CD4-positive, alpha-beta memory T cell (primary cell): ENCODE data around the gene RNF167. TPM values are rescaled to one million over a fixed set of nuclear protein-coding genes. Genes with fewer than 3 reads are reported as not detected.

Experiments
- CTCF ChIA-PET: fragments of 350-600 bp; sonication (Branson Sonifier 250); formaldehyde crosslinking; loops from one replicate; lab custom pipeline; 2021; ENCODE audit warnings: inconsistent platforms; ENCODE audit not compliant: partially characterized antibody; lab: Charles Lee
- POLR2A ChIA-PET: fragments of 350-600 bp; sonication (Branson Sonifier 250); formaldehyde crosslinking; loops from one replicate; lab custom pipeline; 2021; ENCODE audit not compliant: partially characterized antibody; lab: Charles Lee
- DNase-seq, 5 donors: peaks; one replicate each; pipeline versions ENCODE4 v3.0.0 to v3.0.0-alpha.2; 2020 to 2022; ENCODE audit warnings: mixed read lengths in 1 of 5
- H3K27ac ChIP-seq: one replicate; pipeline ENCODE4 v1.7.0; 2013; ENCODE audit warnings: low read depth, low read length
- H3K27me3 ChIP-seq: 2 replicates; pipeline ENCODE4 v1.7.0; 2013; ENCODE audit warnings: mild to moderate bottlenecking, low read length, moderate library complexity; ENCODE audit not compliant: insufficient read depth
- H3K36me3 ChIP-seq: 2 replicates; pipeline ENCODE4 v1.7.0; 2013; ENCODE audit warnings: mild to moderate bottlenecking, low read length, moderate library complexity; ENCODE audit not compliant: insufficient read depth
- H3K4me1 ChIP-seq: 2 replicates; pipeline ENCODE4 v1.7.0; 2013; ENCODE audit warnings: mild to moderate bottlenecking, low read length, moderate library complexity; ENCODE audit not compliant: insufficient read depth
- H3K4me3 ChIP-seq, 2 donors: one replicate each; pipeline ENCODE4 v1.7.0; 2013; ENCODE audit warnings: low read length in 2 of 2, mild to moderate bottlenecking in 1 of 2
- H3K9me3 ChIP-seq, 2 donors: one replicate each; pipeline ENCODE4 v1.7.0; 2013; ENCODE audit warnings: low read length in 2 of 2, control low read depth in 1 of 2; ENCODE audit not compliant: control insufficient read depth in 1 of 2
- H3K27ac Mint-ChIP-seq, 7 donors: one replicate each; pipeline ENCODE4 v1.8.0; 2020 to 2021; ENCODE audit warnings: mixed read lengths in 7 of 7, mild to moderate bottlenecking in 6 of 7, inconsistent platforms in 3 of 7, moderate library complexity in 3 of 7
- H3K27me3 Mint-ChIP-seq, 2 donors: one replicate each; pipeline ENCODE4 v1.8.0; 2020 to 2021; ENCODE audit warnings: mixed read lengths in 2 of 2
- H3K36me3 Mint-ChIP-seq, 2 donors: one replicate each; pipeline ENCODE4 v1.8.0; 2020 to 2021; ENCODE audit warnings: mixed read lengths in 2 of 2, inconsistent platforms in 1 of 2, mild to moderate bottlenecking in 1 of 2
- H3K4me1 Mint-ChIP-seq, 4 donors: one replicate each; pipeline ENCODE4 v1.8.0; 2020 to 2021; ENCODE audit warnings: mixed read lengths in 4 of 4, mild to moderate bottlenecking in 1 of 4
- H3K4me3 Mint-ChIP-seq, 8 donors: one replicate each; pipeline ENCODE4 v1.8.0; 2020 to 2021; ENCODE audit warnings: mixed read lengths in 8 of 8, mild to moderate bottlenecking in 7 of 8, moderate library complexity in 6 of 8, inconsistent platforms in 3 of 8
- H3K9me3 Mint-ChIP-seq, 8 donors: one replicate each; pipeline ENCODE4 v1.8.0; 2020 to 2021; ENCODE audit warnings: mixed read lengths in 8 of 8, mild to moderate bottlenecking in 5 of 8, inconsistent platforms in 3 of 8, moderate library complexity in 1 of 8
- intact Hi-C: fragments of 100-400 bp; cut with micrococcal nuclease; formaldehyde crosslinking; loops from one replicate; pipeline ENCODE4 v1.15.1; 2023
- polyA plus RNA-seq, 2 donors: library from polyadenylated mRNA; unstranded; fragments of 300-500 nt; fragmentation: Illumina TruSeq; gene quantifications; one replicate each; pipeline ENCODE4 v1.2.3, GENCODE V29; 2021
- total RNA-seq, 2 experiments: library from RNA; stranded (reverse); gene quantifications; one replicate each; pipeline ENCODE4 v1.2.3, GENCODE V29; 2021

Gene RNF167
- total and polyA plus RNA-seq, 4 experiments from 2014 or later: 52.4 to 172 (median 108) TPM

- no peak overlapping the region for H3K4me3 ChIP-seq
- H3K4me3 Mint-ChIP-seq: no peak overlapping the region
- no peaks in the 10 kb centered on the region for H3K9me3 ChIP-seq
- H3K4me1 ChIP-seq: peaks cover 13% of the 10 kb centered on the region
- peaks cover 12 to 32% (median 23%) of the 10 kb centered on the region in 4 donors for H3K4me1 Mint-ChIP-seq
- peaks cover 53% of the 10 kb centered on the region for H3K36me3 ChIP-seq
- H3K27me3 ChIP-seq: no peaks in the 10 kb centered on the region
- no peak overlapping the region for H3K27ac Mint-ChIP-seq
- no peaks in the 10 kb centered on the region for H3K27me3 Mint-ChIP-seq
- peaks cover 49 to 71% of the 10 kb centered on the region in 2 donors for H3K36me3 Mint-ChIP-seq
- intact Hi-C loops: no loop called here
- no peak overlapping the region for H3K27ac ChIP-seq
- ChIA-PET CTCF (interaction anchor here (1.1 to 4.5 kb wide), 7 partner anchors 9 to 84 kb away, joined by 3 to 72 read pairs (median 11); partner anchors contain the start of genes CAMTA2 and SPAG7), POLR2A (interaction anchor here (1.8 to 27.9 kb wide), 3 partner anchors 11 to 33 kb away, joined by 6 to 973 read pairs (median 35); partner anchors contain the start of genes ENO3, INCA1, KIF1C and PFN1)
- DNase-seq: no peak
- no peaks in the 10 kb centered on the region for H3K9me3 Mint-ChIP-seq
Observed at GRCh38 chr17:4978726-4979125, 38.7 kb downstream of the RNF167 start.

GRCh38 chr17:4980644-4981216 is 40.7 kb downstream of the RNF167 start:
- CTCF ChIA-PET: interaction anchor here (0.7 to 4.5 kb wide), 19 partner anchors 9 to 92 kb away, joined by 3 to 72 read pairs (median 4); partner anchors contain the start of genes INCA1, RNF167, SLC25A11 and SPAG7
- Histone ChIP-seq H3K9me3 (no peaks in the 10 kb centered on the region), H3K4me1 (peaks cover 15% of the 10 kb centered on the region), H3K4me3 (no peak overlapping the region), H3K36me3 (peaks cover 43% of the 10 kb centered on the region), H3K27ac (no peak overlapping the region), H3K27me3 (no peaks in the 10 kb centered on the region)
- Mint-ChIP-seq H3K4me3 (peak overlapping the region in 5 of 8 donors; percentile 8 to 65 (median 22)), H3K27me3 (no peaks in the 10 kb centered on the region), H3K36me3 (peaks cover 38 to 61% of the 10 kb centered on the region in 2 donors), H3K4me1 (peaks cover 17 to 36% (median 22%) of the 10 kb centered on the region in 4 donors), H3K9me3 (no peaks in the 10 kb centered on the region), H3K27ac (peak overlapping the region; percentile 34 to 94 (median 80))
- intact Hi-C loops: loop anchor here (1.0 kb wide), 4 partner anchors 13 to 82 kb away; partner anchors contain the start of gene SPAG7
- DNase-seq: peak; percentile 62 to 73 (median 67)
- POLR2A ChIA-PET: interaction anchor here (0.6 to 27.9 kb wide), 11 partner anchors 11 to 81 kb away, joined by 3 to 973 read pairs (median 7); partner anchors contain the start of genes ENO3, INCA1, KIF1C and PFN1

- POLR2A ChIA-PET: interaction anchor here (1.3 to 1.4 kb wide), 2 partner anchors 11 to 15 kb away, joined by 3 to 5 read pairs; partner anchors contain the start of genes INCA1 and KIF1C
- Histone ChIP-seq H3K36me3 (peaks cover 36% of the 10 kb centered on the region), H3K27me3 (no peaks in the 10 kb centered on the region), H3K4me1 (peaks cover 25% of the 10 kb centered on the region), H3K27ac (no peak overlapping the region), H3K9me3 (no peaks in the 10 kb centered on the region), H3K4me3 (no peak overlapping the region)
- Mint-ChIP-seq H3K27me3 (no peaks in the 10 kb centered on the region), H3K4me1 (peaks cover 23 to 49% (median 31%) of the 10 kb centered on the region in 4 donors), H3K9me3 (no peaks in the 10 kb centered on the region), H3K4me3 (no peak overlapping the region), H3K36me3 (peaks cover 30 to 64% of the 10 kb centered on the region in 2 donors), H3K27ac (peak overlapping the region in 2 of 7 donors; percentile 30 to 60)
- intact Hi-C loops: no loop called here
- no peak for DNase-seq
- CTCF ChIA-PET: interaction anchor here (1.2 to 3.8 kb wide), 3 partner anchors 15 to 79 kb away, joined by 3 to 15 read pairs (median 4); partner anchors contain the start of gene SPAG7
Observed at GRCh38 chr17:4982305-4982704, 42.2 kb downstream of the RNF167 start.

GRCh38 chr17:4986403-4986802 is 46.3 kb downstream of the RNF167 start:
- H3K9me3 Mint-ChIP-seq: no peaks in the 10 kb centered on the region
- peak overlapping the region; percentile 84 to 96 (median 94) for H3K27ac Mint-ChIP-seq
- peak overlapping the region; percentile 74 to 95 for H3K4me3 ChIP-seq
- peak overlapping the region; percentile 85 for H3K27ac ChIP-seq
- H3K36me3 ChIP-seq: peaks cover 15% of the 10 kb centered on the region
- no peaks in the 10 kb centered on the region for H3K9me3 ChIP-seq
- intact Hi-C loops: loop anchor here (2.0 kb wide), 1 partner anchor 46 kb away; the partner anchor contains the start of genes RNF167 and SLC25A11
- H3K4me1 ChIP-seq: peaks cover 29% of the 10 kb centered on the region
- H3K4me1 Mint-ChIP-seq: peaks cover 28 to 65% (median 39%) of the 10 kb centered on the region in 4 donors
- peaks cover 13 to 35% of the 10 kb centered on the region in 2 donors for H3K36me3 Mint-ChIP-seq
- CTCF ChIA-PET: interaction anchor here (0.7 to 5.2 kb wide), 12 partner anchors 11 to 421 kb away, joined by 3 to 41 read pairs (median 8); partner anchors contain the start of genes INCA1, KIF1C, RNF167 and SLC25A11
- POLR2A ChIA-PET: interaction anchor here (0.5 to 7.0 kb wide), 18 partner anchors 9 to 283 kb away, joined by 3 to 79 read pairs (median 6); partner anchors contain the start of genes C17orf107, CHRNE, INCA1 and KIF1C
- DNase-seq: no peak
- no peaks in the 10 kb centered on the region for H3K27me3 ChIP-seq
- no peaks in the 10 kb centered on the region for H3K27me3 Mint-ChIP-seq
- peak overlapping the region; percentile 86 to 95 (median 93) for H3K4me3 Mint-ChIP-seq

GRCh38 chr17:4986951-4987766 is 47.1 kb downstream of the RNF167 start, which contains the start of gene CAMTA2:
Gene CAMTA2, minus strand, starts transcription at chr17:4987675. Its CDS starts 1,453 bp downstream, at chr17:4986222.
- Histone ChIP-seq H3K9me3 (no peaks in the 10 kb centered on the region), H3K36me3 (peaks cover 8% of the 10 kb centered on the region), H3K27ac (peak within 1 kb of the TSS; percentile 85), H3K27me3 (no peaks in the 10 kb centered on the region), H3K4me1 (peaks cover 29% of the 10 kb centered on the region), H3K4me3 (peak within 1 kb of the TSS; percentile 74 to 95)
- no peaks in the 10 kb centered on the region for H3K27me3 Mint-ChIP-seq
- H3K27ac Mint-ChIP-seq: peak within 1 kb of the TSS; percentile 94 to 98 (median 96)
- peak within 1 kb of the TSS; percentile 92 to 95 (median 93) for H3K4me3 Mint-ChIP-seq
- H3K4me1 Mint-ChIP-seq: peaks cover 29 to 64% (median 37%) of the 10 kb centered on the region in 4 donors
- ChIA-PET CTCF (interaction anchor here (0.7 to 5.2 kb wide), 19 partner anchors 8 to 422 kb away, joined by 3 to 41 read pairs (median 5); partner anchors contain the start of genes INCA1, KIF1C, RNF167 and SLC25A11), POLR2A (interaction anchor here (0.7 to 7.0 kb wide), 21 partner anchors 8 to 284 kb away, joined by 3 to 79 read pairs (median 6); partner anchors contain the start of genes C17orf107, CHRNE, INCA1 and KIF1C)
- DNase-seq: peak; percentile 78 to 90 (median 81)
- intact Hi-C loops: loop anchor here (1.0 to 2.0 kb wide), 4 partner anchors 10 to 78 kb away; partner anchors contain the start of genes INCA1, KIF1C, RNF167 and SLC25A11
- H3K36me3 Mint-ChIP-seq: peaks cover 13 to 29% of the 10 kb centered on the region in 2 donors
- no peaks in the 10 kb centered on the region for H3K9me3 Mint-ChIP-seq
